ENCODE data around the gene GPC6.

The GPC6 gene

GRCh38 chr13:93562676-93563075 is 336.1 kb downstream of the GPC6 start:
- Histone ChIP-seq H3K4me3 (ENCODE audit: low read length, poor library complexity, severe bottlenecking) (no peak overlapping the region), H3K9ac (ENCODE audit: low read depth, low read length, poor library complexity, severe bottlenecking) (no peak overlapping the region), H3K9me3 (ENCODE audit: insufficient read depth, low read depth, low read length) (no peaks in the 10 kb centered on the region), H3K9me2 (replicated peaks; ENCODE audit: low read depth, low read length) (no peaks in the 10 kb centered on the region), H3K27me3 (ENCODE audit: insufficient read depth, low read length, poor library complexity, severe bottlenecking) (no peaks in the 10 kb centered on the region), H3K79me2 (ENCODE audit: insufficient read depth, low read length) (no peaks in the 10 kb centered on the region), H3K4me1 (ENCODE audit: insufficient read depth, low read length, poor library complexity, severe bottlenecking) (no peaks in the 10 kb centered on the region), H3F3A (ENCODE audit: low read depth) (no peaks in the 10 kb centered on the region), H3K4me2 (ENCODE audit: low read depth, low read length, poor library complexity, severe bottlenecking) (no peak overlapping the region), H4K20me1 (ENCODE audit: insufficient read depth, low read length, poor library complexity, severe bottlenecking) (no peaks in the 10 kb centered on the region), H2AFZ (ENCODE audit: low read length) (no peak overlapping the region), H3K36me3 (ENCODE audit: insufficient read depth, low read length) (no peaks in the 10 kb centered on the region)
- no peak for TF ChIP-seq EZH2phosphoT487 (IDR thresholded peaks at IDR 0.05; ENCODE audit: borderline replicate concordance)
- TF ChIP-seq CTCF (conservative IDR thresholded peaks at IDR 0.05; ENCODE audit: low read length): no peak

- Histone ChIP-seq H3K27me3 (ENCODE audit: insufficient read depth, low read length, poor library complexity, severe bottlenecking) (no peaks in the 10 kb centered on the region), H3K9me3 (ENCODE audit: insufficient read depth, low read depth, low read length) (no peaks in the 10 kb centered on the region), H3K9ac (ENCODE audit: low read depth, low read length, poor library complexity, severe bottlenecking) (no peak overlapping the region), H3K4me2 (ENCODE audit: low read depth, low read length, poor library complexity, severe bottlenecking) (no peak overlapping the region), H3F3A (ENCODE audit: low read depth) (no peaks in the 10 kb centered on the region), H3K36me3 (ENCODE audit: insufficient read depth, low read length) (no peaks in the 10 kb centered on the region), H2AFZ (ENCODE audit: low read length) (no peak overlapping the region), H4K20me1 (ENCODE audit: insufficient read depth, low read length, poor library complexity, severe bottlenecking) (no peaks in the 10 kb centered on the region), H3K4me1 (ENCODE audit: insufficient read depth, low read length, poor library complexity, severe bottlenecking) (no peaks in the 10 kb centered on the region), H3K4me3 (ENCODE audit: low read length, poor library complexity, severe bottlenecking) (no peak overlapping the region), H3K79me2 (ENCODE audit: insufficient read depth, low read length) (no peaks in the 10 kb centered on the region), H3K9me2 (replicated peaks; ENCODE audit: low read depth, low read length) (no peaks in the 10 kb centered on the region)
- TF ChIP-seq CTCF (conservative IDR thresholded peaks at IDR 0.05; ENCODE audit: low read length) (no peak), EZH2phosphoT487 (IDR thresholded peaks at IDR 0.05; ENCODE audit: borderline replicate concordance) (no peak)
Observed at GRCh38 chr13:93577105-93577504, 350.5 kb downstream of the GPC6 start.

GRCh38 chr13:93589788-93590187 is 363.2 kb downstream of the GPC6 start:
- H3K4me3 ChIP-seq (ENCODE audit: low read length, poor library complexity, severe bottlenecking): no peak overlapping the region
- H3K79me2 ChIP-seq (ENCODE audit: insufficient read depth, low read length): no peaks in the 10 kb centered on the region
- no peak for TF ChIP-seq EZH2phosphoT487 (IDR thresholded peaks at IDR 0.05; ENCODE audit: borderline replicate concordance)
- no peak overlapping the region for H3K4me2 ChIP-seq (ENCODE audit: low read depth, low read length, poor library complexity, severe bottlenecking)
- no peaks in the 10 kb centered on the region for H4K20me1 ChIP-seq (ENCODE audit: insufficient read depth, low read length, poor library complexity, severe bottlenecking)
- no peak overlapping the region for H3K9ac ChIP-seq (ENCODE audit: low read depth, low read length, poor library complexity, severe bottlenecking)
- no peaks in the 10 kb centered on the region for H3K4me1 ChIP-seq (ENCODE audit: insufficient read depth, low read length, poor library complexity, severe bottlenecking)
- no peaks in the 10 kb centered on the region for H3K27me3 ChIP-seq (ENCODE audit: insufficient read depth, low read length, poor library complexity, severe bottlenecking)
- no peaks in the 10 kb centered on the region for H3K36me3 ChIP-seq (ENCODE audit: insufficient read depth, low read length)
- no peak overlapping the region for H2AFZ ChIP-seq (ENCODE audit: low read length)
- no peaks in the 10 kb centered on the region for H3F3A ChIP-seq (ENCODE audit: low read depth)
- H3K9me2 ChIP-seq (replicated peaks; ENCODE audit: low read depth, low read length): no peaks in the 10 kb centered on the region
- no peaks in the 10 kb centered on the region for H3K9me3 ChIP-seq (ENCODE audit: insufficient read depth, low read depth, low read length)

GRCh38 chr13:93603043-93603442 is 376.4 kb downstream of the GPC6 start:
- Histone ChIP-seq H4K20me1 (ENCODE audit: insufficient read depth, low read length, poor library complexity, severe bottlenecking) (no peaks in the 10 kb centered on the region), H2AFZ (ENCODE audit: low read length) (no peak overlapping the region), H3K4me1 (ENCODE audit: insufficient read depth, low read length, poor library complexity, severe bottlenecking) (no peaks in the 10 kb centered on the region), H3K9me2 (replicated peaks; ENCODE audit: low read depth, low read length) (no peaks in the 10 kb centered on the region), H3K79me2 (ENCODE audit: insufficient read depth, low read length) (no peaks in the 10 kb centered on the region), H3K4me2 (ENCODE audit: low read depth, low read length, poor library complexity, severe bottlenecking) (no peak overlapping the region), H3K9me3 (ENCODE audit: insufficient read depth, low read depth, low read length) (no peaks in the 10 kb centered on the region), H3K4me3 (ENCODE audit: low read length, poor library complexity, severe bottlenecking) (no peak overlapping the region), H3F3A (ENCODE audit: low read depth) (no peaks in the 10 kb centered on the region), H3K9ac (ENCODE audit: low read depth, low read length, poor library complexity, severe bottlenecking) (no peak overlapping the region), H3K36me3 (ENCODE audit: insufficient read depth, low read length) (no peaks in the 10 kb centered on the region), H3K27me3 (ENCODE audit: insufficient read depth, low read length, poor library complexity, severe bottlenecking) (no peaks in the 10 kb centered on the region)
- no peak for TF ChIP-seq CTCF (conservative IDR thresholded peaks at IDR 0.05; ENCODE audit: low read length)
- no peak for TF ChIP-seq EZH2phosphoT487 (IDR thresholded peaks at IDR 0.05; ENCODE audit: borderline replicate concordance)
